ENCODE measurements around the gene TMEM117. TPM values are rescaled to one million over a fixed set of nuclear protein-coding genes. Genes with fewer than 3 reads are reported as not detected.
A peak's percentile ranks its signal among the peaks of the same experiment; 100 is the strongest.

The TMEM117 gene
- total RNA-seq, 1 experiment from 2014 or later, result 5.9 TPM

- ChIA-PET CTCF (no interaction called here), POLR2A (ENCODE audit: low non-redundant PET) (interaction anchor here (1.1 kb wide), 1 partner anchor 40 kb away, joined by 3 read pairs; no protein-coding TSS in a partner anchor)
- Histone ChIP-seq H3K9me3 (ENCODE audit: low read depth, low read length, poor library complexity, severe bottlenecking) (no peaks in the 10 kb centered on the region), H3K36me3 (ENCODE audit: insufficient read depth, low read length, poor library complexity, severe bottlenecking) (no peaks in the 10 kb centered on the region), H3K4me1 (ENCODE audit: insufficient read depth, low read length, poor library complexity, severe bottlenecking) (no peaks in the 10 kb centered on the region), H3K4me3 (ENCODE audit: low read depth, low read length, poor library complexity, severe bottlenecking) (no peak overlapping the region), H3K27ac (ENCODE audit: low read depth, low read length, poor library complexity, severe bottlenecking) (no peak overlapping the region), H3K27me3 (replicated peaks; ENCODE audit: insufficient read depth, low read depth, low read length, poor library complexity) (no peaks in the 10 kb centered on the region)
- no TSS peak for BruUV-seq (replicated peaks)
- DNase-seq (ENCODE audit: low spot score), result no peak
- intact Hi-C loops (cut with micrococcal nuclease; ENCODE audit: unreplicated experiment), result no loop called here
- no peak for TF ChIP-seq EZH2 (IDR thresholded peaks at IDR 0.05; ENCODE audit: borderline replicate concordance, low read depth, low read length, poor library complexity, severe bottlenecking)
- TF ChIP-seq CTCF (conservative IDR thresholded peaks at IDR 0.05; ENCODE audit: low read depth, low read length), result no peak
These were observed 227.8 kb downstream of the TMEM117 start for GRCh38 chr12:44063671-44064070.

GRCh38 chr12:44076871-44077270 lies 241.0 kb downstream of the TMEM117 start:
- DNase-seq (ENCODE audit: low spot score), result peak; percentile 43
- no TSS peak for BruUV-seq (replicated peaks)
- ChIA-PET POLR2A (ENCODE audit: low non-redundant PET) (no interaction called here), CTCF (no interaction called here)
- no peak for TF ChIP-seq EZH2 (IDR thresholded peaks at IDR 0.05; ENCODE audit: borderline replicate concordance, low read depth, low read length, poor library complexity, severe bottlenecking)
- TF ChIP-seq CTCF (conservative IDR thresholded peaks at IDR 0.05; ENCODE audit: low read depth, low read length), result no peak
- H3K9me3 ChIP-seq (ENCODE audit: low read depth, low read length, poor library complexity, severe bottlenecking), result no peaks in the 10 kb centered on the region
- no peak overlapping the region for H3K4me3 ChIP-seq (ENCODE audit: low read depth, low read length, poor library complexity, severe bottlenecking)
- no peaks in the 10 kb centered on the region for H3K27me3 ChIP-seq (replicated peaks; ENCODE audit: insufficient read depth, low read depth, low read length, poor library complexity)
- intact Hi-C loops (cut with micrococcal nuclease; ENCODE audit: unreplicated experiment), result no loop called here
- H3K4me1 ChIP-seq (ENCODE audit: insufficient read depth, low read length, poor library complexity, severe bottlenecking), result peaks cover 3% of the 10 kb centered on the region
- H3K27ac ChIP-seq (ENCODE audit: low read depth, low read length, poor library complexity, severe bottlenecking), result no peak overlapping the region
- no peaks in the 10 kb centered on the region for H3K36me3 ChIP-seq (ENCODE audit: insufficient read depth, low read length, poor library complexity, severe bottlenecking)

DNA sequence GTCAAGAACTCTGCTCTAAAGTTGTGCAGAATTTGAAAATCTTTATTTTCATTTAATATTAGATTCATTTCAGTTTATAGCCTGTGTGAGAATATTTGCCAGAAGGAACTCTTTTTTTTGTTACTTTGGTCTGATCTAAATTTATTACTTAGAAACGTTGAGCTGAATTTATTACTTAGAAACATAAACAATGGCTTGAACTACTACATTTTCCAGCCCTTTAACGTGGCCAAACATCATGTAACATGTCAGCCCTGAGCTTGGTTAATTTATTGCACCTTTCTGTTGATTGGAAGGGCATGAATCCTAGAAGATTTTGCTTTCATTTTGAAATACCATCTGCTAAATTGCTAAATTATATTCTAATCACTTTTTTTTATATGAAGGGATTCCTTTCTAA lies 241.4 kb downstream of the TMEM117 start:
- no peak for DNase-seq (ENCODE audit: low spot score)
- ChIA-PET CTCF (no interaction called here), POLR2A (ENCODE audit: low non-redundant PET) (no interaction called here)
- TF ChIP-seq EZH2 (IDR thresholded peaks at IDR 0.05; ENCODE audit: borderline replicate concordance, low read depth, low read length, poor library complexity, severe bottlenecking) (no peak), CTCF (conservative IDR thresholded peaks at IDR 0.05; ENCODE audit: low read depth, low read length) (no peak)
- Histone ChIP-seq H3K9me3 (ENCODE audit: low read depth, low read length, poor library complexity, severe bottlenecking) (no peaks in the 10 kb centered on the region), H3K4me1 (ENCODE audit: insufficient read depth, low read length, poor library complexity, severe bottlenecking) (peaks cover 3% of the 10 kb centered on the region), H3K36me3 (ENCODE audit: insufficient read depth, low read length, poor library complexity, severe bottlenecking) (no peaks in the 10 kb centered on the region), H3K4me3 (ENCODE audit: low read depth, low read length, poor library complexity, severe bottlenecking) (no peak overlapping the region), H3K27me3 (replicated peaks; ENCODE audit: insufficient read depth, low read depth, low read length, poor library complexity) (no peaks in the 10 kb centered on the region), H3K27ac (ENCODE audit: low read depth, low read length, poor library complexity, severe bottlenecking) (no peak overlapping the region)
- intact Hi-C loops (cut with micrococcal nuclease; ENCODE audit: unreplicated experiment), result no loop called here
- no TSS peak for BruUV-seq (replicated peaks)

Data from A673 (cell line).